Neural cell (in vitro differentiated cells): ENCODE measurements around the gene PCDH1. TPM values are rescaled to one million over a fixed set of nuclear protein-coding genes. Genes with fewer than 3 reads are reported as not detected.
A peak's percentile ranks its signal among the peaks of the same experiment; 100 is the strongest.

Experiments
- H2AFZ ChIP-seq: fragments of 200-600, 300-800 bp; sonication (generic), shearing (Covaris generic); 2 replicates; pipeline ENCODE4 v1.6.0; 2014; ENCODE audit warnings: low read depth, mild to moderate bottlenecking, antibody characterized with exemption, low read length, moderate library complexity
- H3F3A ChIP-seq: fragments of 200-600 bp; shearing (Covaris generic); 2 replicates; pipeline ENCODE4 v1.6.1; 2016; ENCODE audit warnings: mild to moderate bottlenecking, moderate library complexity, mixed read lengths, antibody characterized with exemption, low read length; ENCODE audit not compliant: insufficient read depth, poor library complexity, severe bottlenecking
- H3K27ac ChIP-seq: fragments of 200-600, 300-800 bp; sonication (generic), shearing (Covaris generic); 2 replicates; pipeline ENCODE4 v1.5.1; 2014; ENCODE audit warnings: mild to moderate bottlenecking, low read length, moderate library complexity
- H3K27me3 ChIP-seq: fragments of 300-800, 200-600 bp; sonication (generic), shearing (Covaris generic); 2 replicates; pipeline ENCODE4 v1.6.0; 2014; ENCODE audit warnings: mild to moderate bottlenecking, low read depth, low read length, moderate library complexity; ENCODE audit not compliant: insufficient read depth
- H3K36me3 ChIP-seq: fragments of 300-800, 200-600 bp; sonication (generic), shearing (Covaris generic); 2 replicates; pipeline ENCODE4 v1.5.1; 2014; ENCODE audit warnings: mild to moderate bottlenecking, antibody characterized with exemption, low read length, moderate library complexity; ENCODE audit not compliant: insufficient read depth
- H3K4me2 ChIP-seq: fragments of 300-800, 200-600 bp; sonication (generic), shearing (Covaris generic); 2 replicates; pipeline ENCODE4 v1.6.0; 2014; ENCODE audit warnings: mild to moderate bottlenecking, low read length
- H3K4me3 ChIP-seq: fragments of 300-800, 200-600 bp; sonication (generic), shearing (Covaris generic); 2 replicates; pipeline ENCODE4 v1.5.1; 2014; ENCODE audit warnings: mild to moderate bottlenecking, low read length, moderate library complexity
- H3K79me2 ChIP-seq: fragments of 200-600 bp; shearing (Covaris generic); replicated peaks from 2 replicates; pipeline ENCODE4 v1.6.0; 2014; ENCODE audit warnings: mild to moderate bottlenecking, low read length, moderate library complexity; ENCODE audit not compliant: insufficient read depth
- H3K9ac ChIP-seq: fragments of 300-800, 200-600 bp; sonication (generic), shearing (Covaris generic); 2 replicates; pipeline ENCODE4 v1.6.1; 2016; ENCODE audit warnings: mild to moderate bottlenecking, low read length, mixed read lengths
- H3K9me2 ChIP-seq: fragments of 200-600 bp; shearing (Covaris generic); 2 replicates; pipeline ENCODE4 v1.6.1; 2016; ENCODE audit warnings: mild to moderate bottlenecking, low read length, mixed read lengths; ENCODE audit not compliant: insufficient read depth
- H3K9me3 ChIP-seq: fragments of 200-600, 300-800 bp; sonication (generic), shearing (Covaris generic); 2 replicates; pipeline ENCODE4 v1.6.1; 2016; ENCODE audit warnings: mild to moderate bottlenecking, mixed run types, low read length, moderate library complexity, mixed read lengths
- H4K20me1 ChIP-seq: fragments of 200-600 bp; shearing (Covaris generic); 2 replicates; pipeline ENCODE4 v1.6.1; 2016; ENCODE audit warnings: mild to moderate bottlenecking, mixed run types; ENCODE audit not compliant: insufficient read depth
- EP300 ChIP-seq: fragments of 450-650 bp; conservative IDR thresholded peaks from 2 replicates; pipeline ENCODE4 v1.6.1; 2014; ENCODE audit warnings: antibody characterized with exemption, mild to moderate bottlenecking, moderate library complexity; ENCODE audit not compliant: poor library complexity, severe bottlenecking
- EZH2 ChIP-seq: fragments of 200-600, 300-800 bp; shearing (Covaris generic), sonication (generic); IDR thresholded peaks from 2 replicates; pipeline ENCODE4 v1.6.1; 2014; ENCODE audit warnings: antibody characterized with exemption, low read length, borderline replicate concordance, mild to moderate bottlenecking; ENCODE audit not compliant: insufficient read depth, poor library complexity, severe bottlenecking
- MXI1 ChIP-seq: fragments of 450-650 bp; conservative IDR thresholded peaks from 2 replicates; pipeline ENCODE4 v1.6.1; 2014; ENCODE audit warnings: antibody characterized with exemption, mild to moderate bottlenecking; ENCODE audit not compliant: poor library complexity, severe bottlenecking
- POLR2AphosphoS5 ChIP-seq: IDR thresholded peaks from 2 replicates; pipeline ENCODE4 v1.6.1; 2012
- RAD21 ChIP-seq: fragments of 450-650 bp; conservative IDR thresholded peaks from 2 replicates; pipeline ENCODE4 v1.6.1; 2014; ENCODE audit warnings: antibody characterized with exemption, mild to moderate bottlenecking, moderate library complexity
- SMC3 ChIP-seq: fragments of 450-650 bp; conservative IDR thresholded peaks from 2 replicates; pipeline ENCODE4 v1.6.1; 2014; ENCODE audit warnings: antibody characterized with exemption, mild to moderate bottlenecking, moderate library complexity; ENCODE audit not compliant: poor library complexity
- TAF1 ChIP-seq: IDR thresholded peaks from 2 replicates; pipeline ENCODE4 v1.6.1; 2012; ENCODE audit warnings: low read depth
- polyA plus RNA-seq: library from polyadenylated mRNA; depleted of rRNA; stranded (reverse); fragments of >200 nt; gene quantifications from 2 replicates; pipeline ENCODE4 v1.2.3, GENCODE V29; 2014
- TF ChIP-seq, protein P1 (sequence below): IDR thresholded peaks from 2 replicates; pipeline ENCODE4 v1.6.1; 2012; ENCODE audit warnings: borderline replicate concordance
- TF ChIP-seq, protein P2 (sequence below): fragments of 450-650 bp; IDR thresholded peaks from 2 replicates; pipeline ENCODE4 v1.5.1; 2014; ENCODE audit warnings: antibody characterized with exemption, mild to moderate bottlenecking, moderate library complexity; ENCODE audit not compliant: poor library complexity, severe bottlenecking

PCDH1 gene
- polyA plus RNA-seq, 1 donor from 2014 or later, result 13.9 TPM

DNA sequence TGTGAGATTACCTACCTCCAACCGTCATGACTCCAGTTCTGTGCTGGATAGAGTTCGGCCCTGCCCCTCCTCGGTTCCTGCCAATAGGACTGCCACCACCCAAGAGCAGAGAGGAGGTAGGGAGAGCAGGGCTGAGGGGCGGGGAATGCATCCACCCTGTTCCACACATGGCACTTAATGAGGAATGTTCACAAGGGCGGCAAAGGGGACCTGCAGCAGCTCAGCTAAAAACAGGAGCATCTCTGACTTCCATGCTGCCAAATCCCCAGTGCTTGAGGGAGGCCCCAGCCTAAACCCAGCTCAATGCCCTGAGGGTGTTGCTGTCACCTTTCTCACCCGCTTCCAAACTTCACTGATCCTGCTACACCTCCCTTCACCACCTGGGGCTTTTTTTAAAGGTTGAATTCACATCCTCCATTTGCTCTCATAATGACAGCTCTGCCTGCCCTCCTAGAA is 37.7 kb upstream of the PCDH1 start:
- H3K4me2 ChIP-seq, result no peak overlapping the region
- no peak for TF ChIP-seq SMC3
- TF ChIP-seq POLR2AphosphoS5, result no peak
- TF ChIP-seq RAD21, result no peak
- TF ChIP-seq TAF1, result no peak
- TF ChIP-seq, protein P1, sequence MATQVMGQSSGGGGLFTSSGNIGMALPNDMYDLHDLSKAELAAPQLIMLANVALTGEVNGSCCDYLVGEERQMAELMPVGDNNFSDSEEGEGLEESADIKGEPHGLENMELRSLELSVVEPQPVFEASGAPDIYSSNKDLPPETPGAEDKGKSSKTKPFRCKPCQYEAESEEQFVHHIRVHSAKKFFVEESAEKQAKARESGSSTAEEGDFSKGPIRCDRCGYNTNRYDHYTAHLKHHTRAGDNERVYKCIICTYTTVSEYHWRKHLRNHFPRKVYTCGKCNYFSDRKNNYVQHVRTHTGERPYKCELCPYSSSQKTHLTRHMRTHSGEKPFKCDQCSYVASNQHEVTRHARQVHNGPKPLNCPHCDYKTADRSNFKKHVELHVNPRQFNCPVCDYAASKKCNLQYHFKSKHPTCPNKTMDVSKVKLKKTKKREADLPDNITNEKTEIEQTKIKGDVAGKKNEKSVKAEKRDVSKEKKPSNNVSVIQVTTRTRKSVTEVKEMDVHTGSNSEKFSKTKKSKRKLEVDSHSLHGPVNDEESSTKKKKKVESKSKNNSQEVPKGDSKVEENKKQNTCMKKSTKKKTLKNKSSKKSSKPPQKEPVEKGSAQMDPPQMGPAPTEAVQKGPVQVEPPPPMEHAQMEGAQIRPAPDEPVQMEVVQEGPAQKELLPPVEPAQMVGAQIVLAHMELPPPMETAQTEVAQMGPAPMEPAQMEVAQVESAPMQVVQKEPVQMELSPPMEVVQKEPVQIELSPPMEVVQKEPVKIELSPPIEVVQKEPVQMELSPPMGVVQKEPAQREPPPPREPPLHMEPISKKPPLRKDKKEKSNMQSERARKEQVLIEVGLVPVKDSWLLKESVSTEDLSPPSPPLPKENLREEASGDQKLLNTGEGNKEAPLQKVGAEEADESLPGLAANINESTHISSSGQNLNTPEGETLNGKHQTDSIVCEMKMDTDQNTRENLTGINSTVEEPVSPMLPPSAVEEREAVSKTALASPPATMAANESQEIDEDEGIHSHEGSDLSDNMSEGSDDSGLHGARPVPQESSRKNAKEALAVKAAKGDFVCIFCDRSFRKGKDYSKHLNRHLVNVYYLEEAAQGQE, result no peak
- TF ChIP-seq, protein P2, sequence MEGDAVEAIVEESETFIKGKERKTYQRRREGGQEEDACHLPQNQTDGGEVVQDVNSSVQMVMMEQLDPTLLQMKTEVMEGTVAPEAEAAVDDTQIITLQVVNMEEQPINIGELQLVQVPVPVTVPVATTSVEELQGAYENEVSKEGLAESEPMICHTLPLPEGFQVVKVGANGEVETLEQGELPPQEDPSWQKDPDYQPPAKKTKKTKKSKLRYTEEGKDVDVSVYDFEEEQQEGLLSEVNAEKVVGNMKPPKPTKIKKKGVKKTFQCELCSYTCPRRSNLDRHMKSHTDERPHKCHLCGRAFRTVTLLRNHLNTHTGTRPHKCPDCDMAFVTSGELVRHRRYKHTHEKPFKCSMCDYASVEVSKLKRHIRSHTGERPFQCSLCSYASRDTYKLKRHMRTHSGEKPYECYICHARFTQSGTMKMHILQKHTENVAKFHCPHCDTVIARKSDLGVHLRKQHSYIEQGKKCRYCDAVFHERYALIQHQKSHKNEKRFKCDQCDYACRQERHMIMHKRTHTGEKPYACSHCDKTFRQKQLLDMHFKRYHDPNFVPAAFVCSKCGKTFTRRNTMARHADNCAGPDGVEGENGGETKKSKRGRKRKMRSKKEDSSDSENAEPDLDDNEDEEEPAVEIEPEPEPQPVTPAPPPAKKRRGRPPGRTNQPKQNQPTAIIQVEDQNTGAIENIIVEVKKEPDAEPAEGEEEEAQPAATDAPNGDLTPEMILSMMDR, result no peak
- no peak for TF ChIP-seq EP300
- TF ChIP-seq EZH2, result no peak
- no peak for TF ChIP-seq MXI1
- H2AFZ ChIP-seq, result no peak overlapping the region

DNA sequence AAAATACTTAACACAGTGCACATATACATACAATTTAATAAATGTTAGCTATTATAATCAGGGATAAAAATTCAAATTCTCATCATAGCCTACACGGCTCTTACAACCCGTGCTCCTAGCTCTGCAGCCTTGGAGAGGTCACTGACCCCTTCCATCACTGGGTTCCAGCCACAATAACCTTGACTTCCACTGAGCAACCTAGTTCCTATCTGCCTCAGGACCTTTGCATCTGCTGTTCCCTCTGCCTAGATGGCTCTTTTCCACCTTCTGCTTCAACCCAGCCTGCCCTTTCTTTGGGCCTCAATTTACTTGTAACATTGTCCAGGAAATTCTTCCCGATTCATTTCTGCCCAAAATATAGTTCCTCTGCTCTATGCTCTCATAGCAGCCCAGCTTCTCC is 36.6 kb upstream of the PCDH1 start:
- no peak overlapping the region for H3K4me2 ChIP-seq
- H2AFZ ChIP-seq, result no peak overlapping the region
- TF ChIP-seq EP300 (no peak), RAD21 (no peak)
- H3K27ac ChIP-seq, result no peak overlapping the region
- H4K20me1 ChIP-seq, result no peaks in the 10 kb centered on the region
- no peaks in the 10 kb centered on the region for H3F3A ChIP-seq
- no peaks in the 10 kb centered on the region for H3K36me3 ChIP-seq
- H3K79me2 ChIP-seq, result no peaks in the 10 kb centered on the region
- no peaks in the 10 kb centered on the region for H3K27me3 ChIP-seq
- H3K9ac ChIP-seq, result no peak overlapping the region
- H3K9me2 ChIP-seq, result no peaks in the 10 kb centered on the region
- no peak overlapping the region for H3K4me3 ChIP-seq
- no peaks in the 10 kb centered on the region for H3K9me3 ChIP-seq

More for the DNA sequence above, 37.7 kb upstream of the PCDH1 start:
- Histone ChIP-seq H3K9ac (no peak overlapping the region), H3K36me3 (no peaks in the 10 kb centered on the region), H3K4me3 (no peak overlapping the region), H3K79me2 (no peaks in the 10 kb centered on the region), H3K27me3 (no peaks in the 10 kb centered on the region), H3K9me3 (no peaks in the 10 kb centered on the region), H3K9me2 (no peaks in the 10 kb centered on the region), H4K20me1 (no peaks in the 10 kb centered on the region), H3F3A (no peaks in the 10 kb centered on the region), H3K27ac (no peak overlapping the region)

DNA sequence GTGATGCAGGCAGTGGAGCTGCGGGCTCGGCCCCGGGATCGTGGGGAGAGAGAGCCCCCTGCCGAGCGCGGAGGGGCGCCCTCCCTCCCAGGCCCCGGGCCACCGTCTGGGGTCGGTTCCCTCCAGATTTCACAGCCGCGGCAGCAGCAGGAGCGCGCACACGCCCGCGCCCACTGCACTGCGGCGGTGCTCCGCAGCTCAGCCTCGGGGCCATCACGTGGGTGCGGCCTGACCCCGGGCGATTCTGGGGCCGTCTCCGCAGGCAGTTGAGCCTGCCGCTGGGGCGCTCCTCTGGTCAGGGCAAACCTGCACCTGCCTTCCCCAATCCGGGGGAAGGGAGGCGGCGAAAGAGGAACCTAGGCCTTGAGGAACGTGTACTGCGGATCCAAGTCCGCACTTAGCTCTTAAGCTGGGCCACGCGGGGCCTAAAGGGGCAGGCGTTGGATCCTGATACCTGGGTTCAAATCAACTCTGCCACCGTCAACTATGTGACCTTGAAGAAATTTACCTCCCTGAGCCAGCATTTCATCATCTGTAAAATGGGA is 36.1 kb upstream of the PCDH1 start:
- Histone ChIP-seq H2AFZ (no peak overlapping the region), H3F3A (no peaks in the 10 kb centered on the region), H3K79me2 (no peaks in the 10 kb centered on the region), H3K9ac (peak overlapping the region; percentile 29), H3K27me3 (no peaks in the 10 kb centered on the region), H3K9me3 (no peaks in the 10 kb centered on the region), H3K4me2 (no peak overlapping the region), H3K36me3 (no peaks in the 10 kb centered on the region), H3K9me2 (no peaks in the 10 kb centered on the region), H3K4me3 (peak overlapping the region; percentile 51), H4K20me1 (no peaks in the 10 kb centered on the region), H3K27ac (no peak overlapping the region)
- no peak for TF ChIP-seq MXI1
- TF ChIP-seq, protein P2, result peak; percentile 53
- peak; percentile 67 for TF ChIP-seq SMC3
- peak; percentile 62 for TF ChIP-seq RAD21
- TF ChIP-seq TAF1, result no peak
- no peak for TF ChIP-seq POLR2AphosphoS5
- TF ChIP-seq, protein P1, result no peak
- no peak for TF ChIP-seq EP300
- TF ChIP-seq EZH2, result no peak
